ENCODE measurements around the gene CDK13.

The CDK13 gene

DNA sequence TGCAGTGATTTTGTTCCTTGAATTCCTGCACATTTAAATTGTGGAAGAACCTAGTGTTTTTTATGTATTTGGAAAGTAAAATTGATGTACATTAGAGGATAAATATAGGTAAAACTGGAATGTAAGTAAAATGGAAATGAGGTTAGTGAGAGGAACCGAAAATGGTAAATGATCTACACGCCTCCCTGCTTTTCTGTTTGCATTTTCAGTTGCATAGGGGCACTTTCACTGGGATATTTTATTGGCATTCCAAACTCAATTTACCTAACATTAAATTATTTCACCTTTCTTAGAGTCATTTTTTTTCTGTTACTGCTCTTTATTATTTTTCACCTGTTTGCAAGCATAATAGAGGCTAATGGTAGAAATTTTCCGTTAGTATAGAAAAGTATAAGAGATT, 8.0 kb downstream of the CDK13 start:
- DNase-seq (ENCODE audit: extremely low read depth, low read depth): no peak
- TF ChIP-seq, protein P1, sequence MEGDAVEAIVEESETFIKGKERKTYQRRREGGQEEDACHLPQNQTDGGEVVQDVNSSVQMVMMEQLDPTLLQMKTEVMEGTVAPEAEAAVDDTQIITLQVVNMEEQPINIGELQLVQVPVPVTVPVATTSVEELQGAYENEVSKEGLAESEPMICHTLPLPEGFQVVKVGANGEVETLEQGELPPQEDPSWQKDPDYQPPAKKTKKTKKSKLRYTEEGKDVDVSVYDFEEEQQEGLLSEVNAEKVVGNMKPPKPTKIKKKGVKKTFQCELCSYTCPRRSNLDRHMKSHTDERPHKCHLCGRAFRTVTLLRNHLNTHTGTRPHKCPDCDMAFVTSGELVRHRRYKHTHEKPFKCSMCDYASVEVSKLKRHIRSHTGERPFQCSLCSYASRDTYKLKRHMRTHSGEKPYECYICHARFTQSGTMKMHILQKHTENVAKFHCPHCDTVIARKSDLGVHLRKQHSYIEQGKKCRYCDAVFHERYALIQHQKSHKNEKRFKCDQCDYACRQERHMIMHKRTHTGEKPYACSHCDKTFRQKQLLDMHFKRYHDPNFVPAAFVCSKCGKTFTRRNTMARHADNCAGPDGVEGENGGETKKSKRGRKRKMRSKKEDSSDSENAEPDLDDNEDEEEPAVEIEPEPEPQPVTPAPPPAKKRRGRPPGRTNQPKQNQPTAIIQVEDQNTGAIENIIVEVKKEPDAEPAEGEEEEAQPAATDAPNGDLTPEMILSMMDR (IDR thresholded peaks at IDR 0.05; ENCODE audit: low read depth, low read length): no peak

GRCh38 chr7:39967406-39968161, 17.5 kb downstream of the CDK13 start:
- TF ChIP-seq, protein P1 (IDR thresholded peaks at IDR 0.05; ENCODE audit: low read depth, low read length): no peak
- DNase-seq (ENCODE audit: extremely low read depth, low read depth): no peak

GRCh38 chr7:39969431-39969830, 19.4 kb downstream of the CDK13 start:
- TF ChIP-seq, protein P1 (IDR thresholded peaks at IDR 0.05; ENCODE audit: low read depth, low read length): no peak
- no peak for DNase-seq (ENCODE audit: extremely low read depth, low read depth)

DNA sequence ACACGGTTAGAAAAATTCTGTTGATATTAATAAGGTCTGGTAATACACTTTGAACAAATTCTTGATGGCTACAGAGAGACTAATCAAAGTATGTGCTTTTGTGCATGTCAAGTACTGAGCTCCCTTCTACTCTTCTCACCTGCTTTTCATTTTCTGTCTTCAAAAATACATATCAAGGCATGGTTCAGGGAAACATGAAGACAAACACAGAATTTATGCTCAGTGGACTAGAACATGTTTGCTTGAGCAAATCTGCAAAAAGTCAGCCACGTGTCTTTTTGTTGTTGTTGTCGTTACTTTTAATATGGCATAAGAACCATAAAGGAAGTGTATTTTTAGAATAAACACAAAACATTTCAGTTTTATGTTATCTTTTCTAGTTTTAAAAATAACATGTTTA, 21.9 kb downstream of the CDK13 start:
- TF ChIP-seq, protein P1 (IDR thresholded peaks at IDR 0.05; ENCODE audit: low read depth, low read length): no peak

DNA sequence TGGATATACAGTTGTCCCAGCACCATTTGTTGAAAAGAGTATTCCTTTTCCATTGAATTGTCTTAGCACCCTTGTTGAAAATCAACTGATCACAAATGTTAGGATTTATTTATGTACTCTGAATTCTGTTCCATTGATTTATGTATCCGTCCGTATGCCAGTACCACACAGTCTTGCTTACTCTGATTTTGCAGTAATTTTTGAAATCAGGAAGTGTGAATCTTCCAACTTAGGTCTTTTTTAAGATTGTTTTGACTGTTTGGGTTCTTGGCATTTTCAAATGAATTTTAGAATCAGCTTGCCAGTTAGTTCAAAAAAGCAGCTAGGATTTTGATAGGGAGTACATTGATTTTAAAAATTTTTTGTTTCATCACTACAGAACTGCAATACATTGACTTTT, 23.7 kb downstream of the CDK13 start:
- DNase-seq (ENCODE audit: extremely low read depth, low read depth): no peak
- TF ChIP-seq, protein P1 (IDR thresholded peaks at IDR 0.05; ENCODE audit: low read depth, low read length): no peak

More for the DNA sequence above, 21.9 kb downstream of the CDK13 start:
- no peak for DNase-seq (ENCODE audit: extremely low read depth, low read depth)

DNA sequence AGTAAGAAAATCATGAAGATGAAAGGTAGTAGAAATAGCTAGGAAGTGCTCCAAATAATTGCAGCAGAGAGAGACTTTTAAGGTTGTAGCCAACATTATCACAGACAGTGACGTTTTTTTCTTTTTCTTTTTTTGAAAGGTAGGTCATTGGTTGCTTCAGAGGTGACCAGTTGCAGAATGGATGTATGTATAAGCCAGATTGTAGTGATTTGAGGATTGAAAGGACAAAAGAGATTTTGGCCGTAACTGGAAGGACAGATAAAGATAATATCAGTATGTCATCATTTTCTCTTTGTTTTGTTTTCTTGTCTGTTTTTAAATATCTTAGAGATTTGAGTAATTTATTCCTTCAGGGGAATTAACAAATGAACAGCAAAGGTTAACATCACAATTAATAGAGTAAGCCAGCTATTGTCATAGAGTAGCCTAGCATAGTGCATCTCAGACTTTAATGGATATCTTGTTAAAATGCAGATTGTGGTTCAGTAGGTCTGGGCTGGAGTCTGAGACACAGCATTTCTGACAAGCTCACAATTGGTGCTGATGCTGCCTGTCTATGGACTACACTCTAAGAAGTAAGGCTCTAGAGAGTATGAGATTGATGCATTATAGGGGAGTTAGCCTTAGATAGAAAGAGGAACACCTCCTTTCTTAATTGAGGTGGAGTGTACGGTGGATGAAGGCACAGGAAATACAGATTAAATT, 28.3 kb downstream of the CDK13 start:
- TF ChIP-seq, protein P1 (IDR thresholded peaks at IDR 0.05; ENCODE audit: low read depth, low read length): no peak
- no peak for DNase-seq (ENCODE audit: extremely low read depth, low read depth)

DNA sequence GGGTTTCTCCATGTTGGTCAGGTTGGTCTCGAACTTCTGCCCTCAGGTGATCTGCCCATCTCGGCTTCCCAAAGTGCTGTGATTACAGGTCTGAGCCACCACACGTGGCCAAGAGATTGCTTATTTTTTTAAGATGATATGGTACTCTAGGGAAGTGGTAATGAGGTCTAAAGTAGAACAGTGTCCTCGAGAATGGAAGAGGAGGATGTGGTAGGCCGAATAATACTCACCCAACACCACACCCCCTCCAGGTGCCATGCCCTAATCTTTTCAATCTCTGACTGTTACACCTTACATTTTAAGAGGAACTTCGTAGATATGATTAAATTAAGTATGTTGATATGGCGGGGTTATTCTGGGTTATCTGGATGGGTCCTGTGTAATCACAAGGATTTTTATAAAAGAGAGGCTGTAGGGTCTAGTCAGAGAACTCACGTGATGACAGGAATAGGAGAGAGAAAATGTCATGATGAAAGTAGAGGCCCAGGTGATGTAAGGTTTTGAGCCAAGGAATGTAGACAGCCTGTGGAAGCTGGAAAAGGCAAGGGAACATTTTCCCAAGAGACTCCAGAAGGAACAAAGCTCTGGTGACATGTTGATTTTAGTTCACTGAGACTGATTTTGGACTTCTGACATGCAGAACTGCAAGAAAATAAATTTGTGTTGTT, 29.5 kb downstream of the CDK13 start:
- DNase-seq (ENCODE audit: extremely low read depth, low read depth): no peak
- TF ChIP-seq, protein P1 (IDR thresholded peaks at IDR 0.05; ENCODE audit: low read depth, low read length): no peak

All from AG09319 (cell line).